Skin epidermis (tissue), 12 donors: ENCODE measurements around the gene KRT79.
A peak's percentile ranks its signal among the peaks of the same experiment; 100 is the strongest.
"Not testable (repeated sequence)": the region's sequence is repeated elsewhere in the genome, so short reads cannot be mapped to it uniquely, and the experiment has no call there.

Source experiments
- H3K27ac ChIP-seq, 21 experiments: fragments of 200-600 bp; sonication (generic) in 11 of 21; one replicate each; pipeline ENCODE4 v1.5.0; 2020; ENCODE audit warnings: mild to moderate bottlenecking in 3 of 21, inconsistent platforms in 2 of 21, moderate library complexity in 2 of 21
- H3K4me3 ChIP-seq, 7 experiments: fragments of 200-600 bp; sonication (generic) in 2 of 7; one replicate each; pipeline ENCODE4 v1.5.0; 2020; ENCODE audit warnings: inconsistent platforms in 2 of 7, mild to moderate bottlenecking in 2 of 7, moderate library complexity in 1 of 7

KRT79 gene

GRCh38 chr12:52796839-52797528, 37.1 kb downstream of the KRT79 start:
- Histone ChIP-seq H3K27ac (no peak overlapping the region), H3K4me3 (no peak overlapping the region)

GRCh38 chr12:52796429-52796794, 37.7 kb downstream of the KRT79 start:
- Histone ChIP-seq H3K4me3 (no peak overlapping the region), H3K27ac (no peak overlapping the region)

- no peak within 1 kb of the TSS for H3K27ac ChIP-seq
- H3K4me3 ChIP-seq = no peak within 1 kb of the TSS
These were observed 38.2 kb downstream of the KRT79 start, which contains the start of gene KRT3 for GRCh38 chr12:52795694-52796428. Gene KRT3, minus strand, starts transcription at chr12:52796117. Its CDS starts 75 bp downstream, at chr12:52796042.

- H3K27ac ChIP-seq, H3K4me3 ChIP-seq: not testable (repeated sequence)
These were observed 38.8 kb downstream of the KRT79 start for GRCh38 chr12:52795332-52795674.

- H3K4me3 ChIP-seq = no peak overlapping the region
- peak overlapping the region in 1 of 21 experiments; percentile 30 for H3K27ac ChIP-seq
These were observed 39.4 kb downstream of the KRT79 start for GRCh38 chr12:52794479-52795331.

GRCh38 chr12:52792185-52793029, 41.7 kb downstream of the KRT79 start:
- Histone ChIP-seq H3K4me3 (no peak overlapping the region), H3K27ac (no peak overlapping the region)

- H3K27ac ChIP-seq = no peak overlapping the region
- H3K4me3 ChIP-seq = no peak overlapping the region
These were observed 42.6 kb downstream of the KRT79 start for GRCh38 chr12:52791271-52792184.

- no peak overlapping the region for H3K27ac ChIP-seq
- peak overlapping the region in 2 of 7 experiments; percentile 6 to 23 for H3K4me3 ChIP-seq
These were observed 43.5 kb downstream of the KRT79 start for GRCh38 chr12:52790427-52791270.

- peak overlapping the region in 1 of 21 experiments; percentile 13 for H3K27ac ChIP-seq
- H3K4me3 ChIP-seq = peak overlapping the region in 2 of 7 experiments; percentile 6 to 23
These were observed 44.3 kb downstream of the KRT79 start for GRCh38 chr12:52789637-52790426.

- Histone ChIP-seq H3K4me3 (no peak overlapping the region), H3K27ac (no peak overlapping the region)
These were observed 45.1 kb downstream of the KRT79 start for GRCh38 chr12:52788876-52789636.

GRCh38 chr12:52788192-52788875, 45.8 kb downstream of the KRT79 start:
- no peak overlapping the region for H3K27ac ChIP-seq
- H3K4me3 ChIP-seq = no peak overlapping the region

- Histone ChIP-seq H3K4me3 (no peak overlapping the region), H3K27ac (no peak overlapping the region)
These were observed 46.6 kb downstream of the KRT79 start for GRCh38 chr12:52787324-52788191.

- Histone ChIP-seq H3K27ac (no peak overlapping the region), H3K4me3 (no peak overlapping the region)
These were observed 49.2 kb downstream of the KRT79 start for GRCh38 chr12:52784909-52785308.

GRCh38 chr12:52783563-52784316, 50.4 kb downstream of the KRT79 start:
- Histone ChIP-seq H3K4me3 (no peak overlapping the region), H3K27ac (no peak overlapping the region)
